Activated naive CD8-positive, alpha-beta T cell (primary cell): ENCODE results near the gene TMEM121.
"Not testable (repeated sequence)": the region's sequence is repeated elsewhere in the genome, so short reads cannot be mapped to it uniquely, and the experiment has no call there.

ENCODE experiments used
- H3K27ac Mint-ChIP-seq: one replicate; pipeline ENCODE4 v1.8.0; 2021; ENCODE audit warnings: mixed read lengths
- H3K27me3 Mint-ChIP-seq: one replicate; pipeline ENCODE4 v1.8.0; 2021; ENCODE audit warnings: mixed read lengths
- H3K36me3 Mint-ChIP-seq: one replicate; pipeline ENCODE4 v1.8.0; 2021; ENCODE audit warnings: mixed read lengths
- H3K4me1 Mint-ChIP-seq: one replicate; pipeline ENCODE4 v1.8.0; 2021; ENCODE audit warnings: low read depth, mixed read lengths
- H3K4me3 Mint-ChIP-seq: one replicate; pipeline ENCODE4 v1.8.0; 2021; ENCODE audit warnings: mild to moderate bottlenecking, mixed read lengths
- H3K9me3 Mint-ChIP-seq: one replicate; pipeline ENCODE4 v1.8.0; 2021; ENCODE audit warnings: low read depth, mixed read lengths

Gene TMEM121

DNA sequence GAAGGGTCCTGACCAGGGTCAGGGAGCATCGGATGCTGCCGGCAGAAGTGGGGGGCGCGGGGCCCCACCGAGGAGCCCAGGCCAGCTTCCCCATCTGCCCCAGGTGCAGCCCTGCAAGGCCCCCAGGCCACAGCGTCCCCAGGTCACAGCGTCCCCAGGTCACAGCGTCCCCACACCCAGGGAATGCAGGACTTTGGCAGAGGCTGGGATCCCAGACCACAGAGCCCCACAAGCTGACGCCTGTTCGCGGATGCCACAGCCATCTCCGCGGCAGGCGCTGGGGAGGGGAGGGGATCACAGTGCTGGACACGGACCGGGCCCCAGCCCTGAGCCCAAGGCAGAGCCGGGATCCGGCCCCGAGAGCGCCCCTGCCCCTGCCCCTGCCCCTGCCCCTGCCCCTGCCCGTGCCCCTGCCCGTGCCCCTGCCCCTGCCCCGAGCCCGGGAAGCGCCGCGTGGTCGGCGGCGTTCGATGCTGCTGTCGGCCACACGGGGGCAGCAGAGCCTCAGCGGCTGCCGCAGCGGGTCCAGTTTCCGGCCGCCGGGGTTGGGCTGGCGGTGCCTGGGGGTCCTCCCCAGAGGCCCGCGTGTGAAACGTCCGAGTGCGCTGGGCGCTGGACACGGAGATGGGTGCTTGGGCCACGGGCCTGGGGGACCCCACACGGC, 33.1 kb downstream of the TMEM121 start:
- not testable (repeated sequence) for H3K27me3 Mint-ChIP-seq, H3K4me1 Mint-ChIP-seq, H3K4me3 Mint-ChIP-seq, H3K36me3 Mint-ChIP-seq, H3K27ac Mint-ChIP-seq, H3K9me3 Mint-ChIP-seq

DNA sequence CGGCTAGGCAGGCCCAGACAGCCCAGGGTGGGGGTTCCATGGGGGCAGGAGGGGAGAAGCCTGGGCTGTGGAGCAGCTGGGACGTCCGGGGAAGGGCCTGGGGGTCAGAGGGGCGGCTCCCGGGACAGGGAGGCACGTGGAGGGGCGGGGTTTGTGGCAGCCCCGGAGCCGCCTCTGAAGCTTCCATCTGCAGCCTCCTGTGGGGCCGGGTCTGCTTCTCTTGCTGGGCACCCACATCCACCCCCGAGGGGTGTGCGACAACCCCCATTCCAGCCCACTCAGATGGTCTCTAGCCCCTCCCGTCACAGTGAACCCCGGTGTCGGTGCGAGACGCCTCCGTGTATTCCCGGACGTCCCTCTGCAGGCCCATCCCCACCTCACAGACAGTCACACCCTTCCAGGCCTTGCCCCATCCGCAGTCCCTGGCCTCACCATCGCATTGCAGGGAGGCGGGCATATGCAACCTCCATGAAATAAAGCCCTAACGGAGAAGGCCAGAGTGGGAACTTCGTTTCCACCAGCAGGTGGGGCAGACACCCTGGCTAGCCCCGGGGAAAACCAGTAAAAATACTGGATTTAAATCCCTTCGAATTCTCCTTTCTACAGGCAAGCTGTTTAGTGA, 33.8 kb downstream of the TMEM121 start:
- H3K9me3 Mint-ChIP-seq, H3K4me3 Mint-ChIP-seq, H3K4me1 Mint-ChIP-seq, H3K27me3 Mint-ChIP-seq, H3K27ac Mint-ChIP-seq, H3K36me3 Mint-ChIP-seq: not testable (repeated sequence)

DNA sequence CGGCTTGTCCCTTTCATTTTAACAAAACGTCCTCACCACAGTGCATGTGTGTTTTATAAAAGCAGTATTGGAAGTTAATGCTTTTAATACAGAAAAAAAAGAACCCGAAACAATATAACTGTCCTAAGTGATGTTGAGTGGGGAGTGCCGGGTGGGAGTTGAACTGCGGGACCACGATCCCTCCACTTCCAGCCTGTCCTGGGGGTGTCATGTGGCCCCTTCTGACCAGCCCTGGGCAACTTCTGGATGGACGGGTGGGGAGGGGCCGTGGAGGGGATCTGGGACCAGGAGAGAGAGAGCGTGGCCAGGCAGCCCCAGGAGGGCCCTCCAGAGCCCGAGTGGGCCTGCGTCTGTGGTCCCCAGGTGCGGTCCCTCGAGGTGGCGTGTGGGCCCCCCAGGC, 35.0 kb downstream of the TMEM121 start:
- not testable (repeated sequence) for H3K4me1 Mint-ChIP-seq, H3K9me3 Mint-ChIP-seq, H3K36me3 Mint-ChIP-seq, H3K27ac Mint-ChIP-seq, H3K4me3 Mint-ChIP-seq, H3K27me3 Mint-ChIP-seq

DNA sequence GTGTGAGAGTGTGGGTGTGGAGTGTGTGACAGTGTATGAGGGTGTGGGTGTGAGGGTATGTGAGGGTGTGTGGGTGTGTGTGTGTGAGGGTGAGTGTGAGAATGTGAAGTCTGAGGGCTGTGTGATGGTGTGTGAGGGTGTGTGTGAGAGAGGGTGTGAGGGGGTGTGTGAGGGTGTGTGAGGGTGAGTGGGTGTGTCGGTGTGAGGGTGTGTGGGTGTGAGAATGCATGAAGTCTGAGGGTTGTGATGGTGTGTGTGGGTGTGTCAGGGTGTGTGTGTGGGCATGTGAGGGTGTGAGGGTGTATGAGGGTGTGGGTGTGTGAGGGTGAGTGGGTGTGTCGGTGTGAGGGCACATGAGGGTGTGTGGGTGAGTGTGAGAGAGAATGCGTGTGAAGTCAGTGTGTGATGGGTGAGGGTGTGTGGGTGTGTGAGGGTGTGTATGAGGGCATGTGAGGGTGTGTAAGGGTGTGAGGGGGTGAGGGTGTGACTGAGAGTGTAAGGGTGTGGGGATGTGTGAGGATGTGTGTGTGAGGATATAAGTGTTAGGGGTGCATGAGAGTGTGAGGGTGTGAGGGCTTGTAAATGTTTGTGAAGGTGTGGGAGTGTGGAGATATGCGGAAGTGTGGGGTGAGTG, 36.4 kb downstream of the TMEM121 start:
- H3K4me1 Mint-ChIP-seq: peaks cover 7% of the 10 kb centered on the region
- no peaks in the 10 kb centered on the region for H3K36me3 Mint-ChIP-seq
- H3K27ac Mint-ChIP-seq: no peak overlapping the region
- H3K4me3 Mint-ChIP-seq: no peak overlapping the region
- H3K27me3 Mint-ChIP-seq: no peaks in the 10 kb centered on the region
- no peaks in the 10 kb centered on the region for H3K9me3 Mint-ChIP-seq

DNA sequence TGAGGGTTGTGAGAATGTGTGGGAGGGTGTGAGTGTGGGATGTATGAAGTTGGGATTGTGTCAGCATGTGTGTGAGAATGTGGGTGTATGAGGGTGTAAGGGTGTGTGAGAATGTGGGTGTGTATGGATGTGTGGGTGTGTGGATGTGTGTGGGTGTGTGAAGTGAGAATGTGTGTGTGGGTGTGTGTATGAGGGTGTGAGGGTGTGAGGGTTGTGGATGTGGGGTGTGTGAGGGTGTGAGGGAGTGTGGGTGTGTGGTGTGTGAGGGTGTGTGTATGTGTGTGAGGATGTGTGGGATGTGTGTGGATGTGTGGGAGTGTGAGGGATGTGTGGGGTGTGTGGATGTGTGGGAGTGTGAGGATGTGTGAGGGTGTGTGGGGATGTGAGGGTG, 37.0 kb downstream of the TMEM121 start:
- no peaks in the 10 kb centered on the region for H3K9me3 Mint-ChIP-seq
- no peaks in the 10 kb centered on the region for H3K27me3 Mint-ChIP-seq
- no peak overlapping the region for H3K27ac Mint-ChIP-seq
- peaks cover 7% of the 10 kb centered on the region for H3K4me1 Mint-ChIP-seq
- no peak overlapping the region for H3K4me3 Mint-ChIP-seq
- H3K36me3 Mint-ChIP-seq: no peaks in the 10 kb centered on the region

DNA sequence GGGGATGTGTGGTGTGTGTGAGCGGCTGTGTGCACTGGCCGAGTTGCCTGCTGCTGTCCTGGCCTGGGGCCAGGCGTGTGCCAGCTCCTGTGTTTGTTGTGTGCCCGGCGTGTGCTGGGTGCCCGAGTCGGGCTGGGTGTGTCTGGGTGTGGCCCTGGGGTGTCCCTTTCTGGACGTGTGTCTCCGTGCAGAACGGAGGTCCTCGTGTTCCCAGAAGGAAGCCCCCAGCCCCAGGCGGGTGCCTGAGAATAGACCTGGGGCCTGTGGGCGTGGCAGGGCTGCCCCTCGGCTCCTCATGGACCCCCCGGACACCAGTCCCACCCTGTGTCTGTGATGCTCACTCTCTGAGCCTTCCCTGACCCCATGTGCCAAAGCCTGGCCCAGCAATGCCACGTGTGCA, 38.2 kb downstream of the TMEM121 start:
- not testable (repeated sequence) for H3K36me3 Mint-ChIP-seq, H3K4me1 Mint-ChIP-seq, H3K9me3 Mint-ChIP-seq, H3K27ac Mint-ChIP-seq, H3K27me3 Mint-ChIP-seq, H3K4me3 Mint-ChIP-seq

DNA sequence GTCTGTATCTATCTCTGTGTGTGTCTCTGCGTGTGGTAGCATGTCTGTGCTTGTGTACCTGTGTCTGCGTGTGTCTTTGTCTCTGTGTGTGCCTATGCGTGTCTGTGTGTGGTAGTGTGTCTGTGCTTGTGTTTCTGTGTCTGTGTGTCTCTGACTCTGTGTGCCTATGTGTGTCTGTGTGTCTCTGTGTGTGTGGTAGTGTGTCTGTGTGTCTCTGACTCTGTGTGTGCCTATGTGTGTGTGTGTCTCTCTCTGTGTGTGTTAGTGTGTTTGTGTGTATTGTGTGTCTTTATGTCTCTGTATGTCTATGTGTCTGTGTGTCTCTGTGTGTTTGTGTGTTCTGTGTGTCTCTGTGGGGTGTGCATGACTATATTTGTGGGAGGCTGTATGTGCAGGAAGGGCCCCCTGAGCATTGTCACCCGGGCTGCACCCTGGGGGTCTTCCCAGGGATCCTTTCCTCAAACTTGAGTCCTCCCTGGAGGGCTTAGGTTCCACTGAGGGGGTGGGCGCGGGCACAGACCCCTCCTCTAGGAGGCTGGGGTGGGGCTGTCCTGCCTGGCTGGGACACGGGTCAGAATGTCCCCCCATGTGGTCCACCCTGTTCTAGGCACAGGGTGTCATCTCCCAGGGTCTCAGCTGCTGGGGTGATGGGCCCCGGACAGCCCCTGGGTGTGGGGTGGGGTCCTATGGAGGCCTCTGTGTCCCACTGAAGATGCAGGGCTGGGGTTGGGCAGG, 39.0 kb downstream of the TMEM121 start:
- not testable (repeated sequence) for H3K27me3 Mint-ChIP-seq, H3K4me3 Mint-ChIP-seq, H3K36me3 Mint-ChIP-seq, H3K9me3 Mint-ChIP-seq, H3K4me1 Mint-ChIP-seq
- peak overlapping the region; percentile 1 for H3K27ac Mint-ChIP-seq

DNA sequence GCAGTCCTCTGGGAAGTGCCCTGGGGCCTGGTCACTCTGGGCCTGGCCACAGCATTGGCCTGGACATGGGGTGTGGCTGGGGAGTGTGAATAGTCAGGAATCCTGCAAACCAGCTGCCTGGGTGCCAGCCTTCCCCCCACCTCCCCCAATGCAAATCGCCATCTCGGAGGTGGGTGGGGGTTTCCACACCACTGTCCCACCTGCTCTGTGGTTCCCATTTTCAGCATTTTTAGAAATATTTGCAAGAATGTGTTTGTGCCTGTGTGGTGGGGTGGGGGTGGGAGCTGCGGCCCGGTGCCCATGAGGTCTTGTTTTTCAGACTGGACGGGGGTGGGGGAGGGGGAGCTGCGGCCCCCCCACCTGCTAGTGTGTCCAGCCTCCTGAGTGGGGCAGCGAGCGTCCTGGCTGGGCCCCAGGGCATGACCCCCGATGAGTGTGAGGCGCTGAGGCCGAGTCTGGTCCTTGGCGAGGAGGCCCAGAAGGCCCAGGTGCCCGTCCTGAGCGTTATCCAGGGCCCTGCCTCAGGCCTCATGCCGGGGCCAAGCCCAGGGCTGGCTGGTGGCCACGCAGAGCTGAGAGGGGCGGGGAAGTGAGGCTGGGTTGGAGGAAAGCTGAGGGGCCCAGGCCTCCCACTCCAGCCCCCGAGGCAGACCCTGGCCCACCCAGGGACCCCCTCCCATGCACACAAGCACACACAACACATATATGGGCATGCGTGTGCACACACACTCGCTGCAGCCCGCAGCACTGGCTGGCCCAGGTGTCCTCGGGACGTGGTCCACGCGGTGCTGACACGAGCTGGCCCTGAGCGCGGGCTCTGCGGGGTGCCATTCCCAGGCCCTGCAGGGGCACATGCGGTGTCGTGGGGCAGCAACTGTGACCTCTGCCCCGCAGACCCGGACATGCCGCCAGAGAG, 40.1 kb downstream of the TMEM121 start:
- H3K4me3 Mint-ChIP-seq, H3K9me3 Mint-ChIP-seq, H3K27me3 Mint-ChIP-seq, H3K4me1 Mint-ChIP-seq, H3K27ac Mint-ChIP-seq, H3K36me3 Mint-ChIP-seq: not testable (repeated sequence)

DNA sequence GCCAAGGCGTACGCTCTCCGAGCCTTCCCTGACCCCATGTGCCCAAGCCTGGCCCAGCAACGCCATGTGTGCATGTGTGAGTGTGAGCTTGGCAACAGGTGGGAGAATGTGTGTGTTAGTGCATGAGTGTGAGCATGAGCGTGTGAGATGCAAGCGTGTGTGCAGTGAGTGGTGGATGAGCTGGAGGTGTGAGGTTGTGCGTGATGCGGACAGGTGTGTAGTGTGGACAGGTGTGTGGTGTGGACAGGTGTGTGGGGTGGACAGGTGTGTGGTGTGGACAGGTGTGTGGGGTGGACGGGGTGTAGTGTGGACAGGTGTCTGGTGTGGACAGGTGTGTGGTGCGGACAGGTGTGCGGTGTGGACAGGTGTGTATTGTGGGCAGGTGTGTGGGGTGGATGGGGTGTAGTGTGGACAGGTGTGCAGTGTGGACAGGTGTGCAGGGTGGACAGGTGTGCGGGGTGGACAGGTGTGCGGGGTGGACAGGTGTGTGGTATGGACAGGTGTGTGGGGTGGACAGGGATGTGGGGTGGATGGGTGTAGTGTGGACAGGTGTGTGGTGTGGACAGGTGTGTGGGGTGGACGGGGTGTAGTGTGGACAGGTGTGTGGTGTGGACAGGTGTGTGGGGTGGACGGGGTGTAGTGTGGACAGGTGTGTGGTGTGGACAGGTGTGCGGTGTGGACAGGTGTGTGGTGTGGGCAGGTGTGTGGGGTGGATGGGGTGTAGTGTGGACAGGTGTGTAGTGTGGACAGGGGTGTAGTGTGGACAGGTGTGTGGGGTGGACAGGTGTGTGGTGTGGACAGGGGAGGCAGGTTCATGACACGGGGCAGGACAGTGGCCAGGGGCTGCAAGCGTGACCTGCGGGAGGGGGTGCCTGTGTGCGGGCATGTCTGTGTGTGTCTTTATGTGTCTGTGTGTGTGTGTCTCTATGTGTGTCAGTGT, 41.1 kb downstream of the TMEM121 start:
- not testable (repeated sequence) for H3K4me1 Mint-ChIP-seq, H3K27ac Mint-ChIP-seq, H3K9me3 Mint-ChIP-seq, H3K4me3 Mint-ChIP-seq, H3K36me3 Mint-ChIP-seq, H3K27me3 Mint-ChIP-seq

DNA sequence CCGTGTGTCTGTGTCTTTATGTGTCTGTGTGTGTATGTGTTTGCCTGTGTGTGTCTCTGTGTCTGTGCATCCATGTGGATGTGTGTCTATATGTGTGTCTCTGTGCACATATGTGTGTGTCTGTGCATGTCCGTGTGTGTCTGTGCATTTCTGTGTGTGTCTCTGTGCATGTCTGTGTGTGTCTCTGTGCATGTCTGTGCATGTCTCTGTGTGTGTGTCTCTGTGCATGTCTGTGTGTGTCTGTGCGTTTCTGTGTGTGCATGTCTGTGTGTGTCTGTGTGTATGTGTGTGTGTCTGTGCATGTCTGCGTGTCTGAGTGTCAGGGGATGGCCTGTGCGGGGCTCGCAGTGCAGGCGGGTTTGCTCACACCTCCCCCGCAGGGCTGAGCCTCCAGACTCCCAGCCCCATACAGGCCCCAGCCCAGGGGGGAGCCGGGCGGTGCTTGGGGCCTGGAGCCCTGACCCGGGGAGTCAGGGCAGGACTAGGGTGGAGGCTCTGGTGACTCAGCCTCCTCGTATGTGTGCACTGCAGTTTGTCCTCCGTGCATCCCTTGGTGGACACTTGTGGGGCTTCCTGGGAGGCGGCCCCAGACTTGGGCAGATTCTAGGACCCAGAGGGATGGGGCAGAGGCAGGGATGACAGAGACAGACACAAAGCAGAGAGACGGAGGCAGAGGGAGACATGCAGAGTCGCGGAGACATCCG, 41.9 kb downstream of the TMEM121 start:
- not testable (repeated sequence) for H3K4me3 Mint-ChIP-seq, H3K27me3 Mint-ChIP-seq, H3K27ac Mint-ChIP-seq, H3K9me3 Mint-ChIP-seq, H3K4me1 Mint-ChIP-seq, H3K36me3 Mint-ChIP-seq

DNA sequence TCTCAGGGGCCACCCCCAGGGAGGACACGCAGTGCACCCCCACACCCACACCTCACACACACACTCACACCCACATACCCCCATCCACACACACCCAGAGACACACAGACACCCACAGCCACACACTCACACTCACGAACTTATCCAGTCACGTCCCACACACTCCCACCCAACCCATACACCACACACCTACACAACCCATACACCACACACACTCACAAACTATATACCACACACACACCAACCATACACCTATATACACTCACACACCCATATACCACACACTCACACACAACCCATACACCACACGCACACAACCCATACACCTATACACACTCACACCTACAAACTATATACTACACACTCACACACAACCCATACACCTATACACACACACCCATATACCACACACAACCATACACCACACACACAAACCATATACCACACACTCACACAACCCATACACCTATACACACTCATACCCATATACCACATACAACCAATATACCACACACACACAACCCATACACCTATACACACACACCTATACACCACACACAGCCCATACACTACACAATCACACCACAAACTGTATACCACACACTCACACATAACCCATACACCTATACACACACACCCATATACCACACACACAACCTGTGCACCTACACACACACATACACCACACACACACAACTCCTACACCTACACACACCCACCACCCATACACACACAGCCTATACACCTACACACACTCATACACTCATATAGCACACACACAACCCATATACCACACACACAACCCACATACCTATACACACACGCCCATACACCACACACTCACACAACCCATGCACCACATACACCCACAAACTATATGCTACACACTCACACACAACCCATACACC, 42.7 kb downstream of the TMEM121 start:
- Mint-ChIP-seq H3K4me3 (no peak overlapping the region), H3K9me3 (no peaks in the 10 kb centered on the region), H3K27me3 (no peaks in the 10 kb centered on the region), H3K4me1 (peaks cover 1% of the 10 kb centered on the region), H3K27ac (no peak overlapping the region), H3K36me3 (no peaks in the 10 kb centered on the region)

DNA sequence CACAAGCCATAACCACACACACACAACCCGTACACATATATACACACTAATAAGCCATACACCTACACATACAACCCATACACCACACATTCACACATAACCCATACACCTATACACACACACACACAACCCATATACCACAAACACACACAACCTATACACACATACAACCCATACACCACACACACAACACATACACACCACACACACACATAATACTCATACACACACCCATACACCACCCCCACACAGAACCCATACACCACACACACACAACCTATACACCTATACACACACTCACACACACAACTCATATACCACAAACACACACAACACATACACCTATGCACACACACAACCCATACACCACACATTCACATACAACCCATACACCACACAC, 44.1 kb downstream of the TMEM121 start:
- no peaks in the 10 kb centered on the region for H3K9me3 Mint-ChIP-seq
- H3K36me3 Mint-ChIP-seq: no peaks in the 10 kb centered on the region
- no peak overlapping the region for H3K27ac Mint-ChIP-seq
- no peaks in the 10 kb centered on the region for H3K4me1 Mint-ChIP-seq
- no peak overlapping the region for H3K4me3 Mint-ChIP-seq
- H3K27me3 Mint-ChIP-seq: no peaks in the 10 kb centered on the region
